GM12878 (cell line): ENCODE results near the gene CCDC150.

Source experiments
- ATF2 ChIP-seq: IDR thresholded peaks from 2 replicates; pipeline ENCODE4 v1.6.1; 2012; ENCODE audit warnings: low read length, inconsistent platforms
- CHD2 ChIP-seq: IDR thresholded peaks from 2 replicates; pipeline ENCODE4 v1.6.1; 2011; ENCODE audit warnings: low read depth, low read length, improper control_type of control experiment, borderline replicate concordance
- EZH2 ChIP-seq: IDR thresholded peaks from 2 replicates; pipeline ENCODE4 v1.6.1; 2012; ENCODE audit warnings: low read depth, mild to moderate bottlenecking, control low read depth, inconsistent platforms, low read length, borderline replicate concordance; ENCODE audit not compliant: control insufficient read depth
- JUND ChIP-seq: IDR thresholded peaks from 2 replicates; pipeline ENCODE4 v1.6.1; 2012; ENCODE audit warnings: low read depth, mild to moderate bottlenecking, low read length, improper control_type of control experiment, moderate library complexity
- NFYB ChIP-seq: IDR thresholded peaks from 2 replicates; pipeline ENCODE4 v1.6.1; 2011; ENCODE audit warnings: low read depth, mild to moderate bottlenecking, low read length, improper control_type of control experiment, moderate library complexity; ENCODE audit not compliant: insufficient read depth
- POLR2A ChIP-seq: IDR thresholded peaks from 2 replicates; pipeline ENCODE4 v1.6.1; 2011; ENCODE audit warnings: low read depth, mild to moderate bottlenecking, low read length
- POLR2AphosphoS5 ChIP-seq: IDR thresholded peaks from 2 replicates; pipeline ENCODE4 v1.6.1; 2011; ENCODE audit warnings: mild to moderate bottlenecking, low read length, inconsistent platforms
- RAD21 ChIP-seq: IDR thresholded peaks from 2 replicates; pipeline ENCODE4 v1.6.1; 2011; ENCODE audit warnings: mild to moderate bottlenecking, low read depth, low read length, moderate library complexity; ENCODE audit not compliant: insufficient read depth
- SRF ChIP-seq, 2 experiments: IDR thresholded peaks; 2 replicates each; pipeline ENCODE4 v1.6.1; 2011; ENCODE audit warnings: low read depth in 2 of 2, low read length in 2 of 2, mild to moderate bottlenecking in 1 of 2, moderate library complexity in 1 of 2
- TAF1 ChIP-seq: IDR thresholded peaks from 2 replicates; pipeline ENCODE4 v1.6.1; 2011; ENCODE audit warnings: mild to moderate bottlenecking, low read depth, low read length, borderline replicate concordance
- TF ChIP-seq, protein P1 (sequence below): fragments of 150-350 bp; IDR thresholded peaks from 2 replicates; pipeline ENCODE4 v1.6.1; 2016; ENCODE audit warnings: low read depth, low read length
- TF ChIP-seq, protein P2 (sequence below), 3 experiments: IDR thresholded peaks in 2 of 3; conservative IDR thresholded peaks in 1 of 3; 2 replicates each; pipeline ENCODE4 v1.5.1; 2011; ENCODE audit warnings: low read depth in 3 of 3, low read length in 3 of 3, mild to moderate bottlenecking in 3 of 3, control low read depth in 2 of 3, moderate library complexity in 2 of 3, inconsistent platforms in 1 of 3, mixed read lengths in 1 of 3; ENCODE audit not compliant: control insufficient read depth in 2 of 3, insufficient read depth in 1 of 3; ENCODE audit errors: extremely low read depth in 1 of 3
- TF ChIP-seq, protein P3 (sequence below): IDR thresholded peaks from 2 replicates; pipeline ENCODE4 v1.6.1; 2011; ENCODE audit warnings: low read depth, mild to moderate bottlenecking, low read length, moderate library complexity, borderline replicate concordance; ENCODE audit errors: extremely low read depth
- TF ChIP-seq, protein P4 (sequence below): IDR thresholded peaks from 2 replicates; pipeline ENCODE4 v1.6.1; 2011; ENCODE audit warnings: low read depth, low read length, improper control_type of control experiment, borderline replicate concordance

- TF ChIP-seq POLR2A = no peak
- TF ChIP-seq, protein P1, sequence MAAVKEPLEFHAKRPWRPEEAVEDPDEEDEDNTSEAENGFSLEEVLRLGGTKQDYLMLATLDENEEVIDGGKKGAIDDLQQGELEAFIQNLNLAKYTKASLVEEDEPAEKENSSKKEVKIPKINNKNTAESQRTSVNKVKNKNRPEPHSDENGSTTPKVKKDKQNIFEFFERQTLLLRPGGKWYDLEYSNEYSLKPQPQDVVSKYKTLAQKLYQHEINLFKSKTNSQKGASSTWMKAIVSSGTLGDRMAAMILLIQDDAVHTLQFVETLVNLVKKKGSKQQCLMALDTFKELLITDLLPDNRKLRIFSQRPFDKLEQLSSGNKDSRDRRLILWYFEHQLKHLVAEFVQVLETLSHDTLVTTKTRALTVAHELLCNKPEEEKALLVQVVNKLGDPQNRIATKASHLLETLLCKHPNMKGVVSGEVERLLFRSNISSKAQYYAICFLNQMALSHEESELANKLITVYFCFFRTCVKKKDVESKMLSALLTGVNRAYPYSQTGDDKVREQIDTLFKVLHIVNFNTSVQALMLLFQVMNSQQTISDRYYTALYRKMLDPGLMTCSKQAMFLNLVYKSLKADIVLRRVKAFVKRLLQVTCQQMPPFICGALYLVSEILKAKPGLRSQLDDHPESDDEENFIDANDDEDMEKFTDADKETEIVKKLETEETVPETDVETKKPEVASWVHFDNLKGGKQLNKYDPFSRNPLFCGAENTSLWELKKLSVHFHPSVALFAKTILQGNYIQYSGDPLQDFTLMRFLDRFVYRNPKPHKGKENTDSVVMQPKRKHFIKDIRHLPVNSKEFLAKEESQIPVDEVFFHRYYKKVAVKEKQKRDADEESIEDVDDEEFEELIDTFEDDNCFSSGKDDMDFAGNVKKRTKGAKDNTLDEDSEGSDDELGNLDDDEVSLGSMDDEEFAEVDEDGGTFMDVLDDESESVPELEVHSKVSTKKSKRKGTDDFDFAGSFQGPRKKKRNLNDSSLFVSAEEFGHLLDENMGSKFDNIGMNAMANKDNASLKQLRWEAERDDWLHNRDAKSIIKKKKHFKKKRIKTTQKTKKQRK = no peak
- TF ChIP-seq JUND = no peak
- no peak for TF ChIP-seq EZH2
- TF ChIP-seq TAF1 = no peak
- TF ChIP-seq, protein P2, sequence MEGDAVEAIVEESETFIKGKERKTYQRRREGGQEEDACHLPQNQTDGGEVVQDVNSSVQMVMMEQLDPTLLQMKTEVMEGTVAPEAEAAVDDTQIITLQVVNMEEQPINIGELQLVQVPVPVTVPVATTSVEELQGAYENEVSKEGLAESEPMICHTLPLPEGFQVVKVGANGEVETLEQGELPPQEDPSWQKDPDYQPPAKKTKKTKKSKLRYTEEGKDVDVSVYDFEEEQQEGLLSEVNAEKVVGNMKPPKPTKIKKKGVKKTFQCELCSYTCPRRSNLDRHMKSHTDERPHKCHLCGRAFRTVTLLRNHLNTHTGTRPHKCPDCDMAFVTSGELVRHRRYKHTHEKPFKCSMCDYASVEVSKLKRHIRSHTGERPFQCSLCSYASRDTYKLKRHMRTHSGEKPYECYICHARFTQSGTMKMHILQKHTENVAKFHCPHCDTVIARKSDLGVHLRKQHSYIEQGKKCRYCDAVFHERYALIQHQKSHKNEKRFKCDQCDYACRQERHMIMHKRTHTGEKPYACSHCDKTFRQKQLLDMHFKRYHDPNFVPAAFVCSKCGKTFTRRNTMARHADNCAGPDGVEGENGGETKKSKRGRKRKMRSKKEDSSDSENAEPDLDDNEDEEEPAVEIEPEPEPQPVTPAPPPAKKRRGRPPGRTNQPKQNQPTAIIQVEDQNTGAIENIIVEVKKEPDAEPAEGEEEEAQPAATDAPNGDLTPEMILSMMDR (IDR thresholded peaks at IDR 0.05 in 2 of 3, conservative IDR thresholded peaks at IDR 0.05 in 1 of 3; ENCODE audit: control insufficient read depth in 2 of 3, extremely low read depth in 1 of 3, insufficient read depth in 1 of 3, low read depth in 3 of 3, low read length in 3 of 3) = no peak
- no peak for TF ChIP-seq NFYB
- TF ChIP-seq SRF (IDR thresholded peaks at IDR 0.05; ENCODE audit: low read depth in 2 of 2, low read length in 2 of 2) = no peak
- TF ChIP-seq, protein P3, sequence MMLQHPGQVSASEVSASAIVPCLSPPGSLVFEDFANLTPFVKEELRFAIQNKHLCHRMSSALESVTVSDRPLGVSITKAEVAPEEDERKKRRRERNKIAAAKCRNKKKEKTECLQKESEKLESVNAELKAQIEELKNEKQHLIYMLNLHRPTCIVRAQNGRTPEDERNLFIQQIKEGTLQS = no peak
- TF ChIP-seq, protein P4, sequence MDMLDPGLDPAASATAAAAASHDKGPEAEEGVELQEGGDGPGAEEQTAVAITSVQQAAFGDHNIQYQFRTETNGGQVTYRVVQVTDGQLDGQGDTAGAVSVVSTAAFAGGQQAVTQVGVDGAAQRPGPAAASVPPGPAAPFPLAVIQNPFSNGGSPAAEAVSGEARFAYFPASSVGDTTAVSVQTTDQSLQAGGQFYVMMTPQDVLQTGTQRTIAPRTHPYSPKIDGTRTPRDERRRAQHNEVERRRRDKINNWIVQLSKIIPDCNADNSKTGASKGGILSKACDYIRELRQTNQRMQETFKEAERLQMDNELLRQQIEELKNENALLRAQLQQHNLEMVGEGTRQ = no peak
- TF ChIP-seq POLR2AphosphoS5 = no peak
- no peak for TF ChIP-seq ATF2
- no peak for TF ChIP-seq RAD21
- TF ChIP-seq CHD2 = no peak
Observed at GRCh38 chr2:196739031-196739430, 99.5 kb downstream of the CCDC150 start.
